Activated T-cell treated with anti-CD3 and anti-CD28 coated beads, Interleukin-2, amount 50 U/mL, for 24 hours (primary cell): ENCODE measurements around the gene TMEM140.
A peak's percentile ranks its signal among the peaks of the same experiment; 100 is the strongest.
"Not testable (repeated sequence)": the region's sequence is repeated elsewhere in the genome, so short reads cannot be mapped to it uniquely, and the experiment has no call there.

Source experiments
- DNase-seq: peaks from one replicate; pipeline ENCODE4 v3.0.0-alpha.2; 2020
- H3K27ac Mint-ChIP-seq: 2 replicates; pipeline ENCODE4 v1.8.0; 2020; ENCODE audit warnings: mild to moderate bottlenecking, mixed read lengths
- H3K27me3 Mint-ChIP-seq: 2 replicates; pipeline ENCODE4 v1.8.0; 2020; ENCODE audit warnings: mixed read lengths
- H3K36me3 Mint-ChIP-seq: 2 replicates; pipeline ENCODE4 v1.8.0; 2020; ENCODE audit warnings: low read depth, mixed read lengths
- H3K4me1 Mint-ChIP-seq: 2 replicates; pipeline ENCODE4 v1.8.0; 2020; ENCODE audit warnings: low read depth, mixed read lengths
- H3K4me3 Mint-ChIP-seq: 2 replicates; pipeline ENCODE4 v1.8.0; 2020; ENCODE audit warnings: mild to moderate bottlenecking, moderate library complexity, mixed read lengths
- H3K9me3 Mint-ChIP-seq: 2 replicates; pipeline ENCODE4 v1.8.0; 2020; ENCODE audit warnings: mixed read lengths

Gene TMEM140

GRCh38 chr7:135147899-135148721 lies at the start of gene TMEM140:
Gene TMEM140, plus strand, starts transcription at chr7:135148072. Its CDS starts 16,370 bp downstream, at chr7:135164442.
- H3K27ac Mint-ChIP-seq: peak within 1 kb of the TSS; percentile 91
- H3K27me3 Mint-ChIP-seq: no peaks in the 10 kb centered on the region
- H3K9me3 Mint-ChIP-seq: no peaks in the 10 kb centered on the region
- peak within 1 kb of the TSS; percentile 77 for H3K4me3 Mint-ChIP-seq
- peak; percentile 68 for DNase-seq
- peaks cover 75% of the 10 kb centered on the region for H3K4me1 Mint-ChIP-seq
- H3K36me3 Mint-ChIP-seq: peaks cover 31% of the 10 kb centered on the region

- no peak overlapping the region for H3K27ac Mint-ChIP-seq
- H3K9me3 Mint-ChIP-seq: peaks cover 4% of the 10 kb centered on the region
- H3K27me3 Mint-ChIP-seq: no peaks in the 10 kb centered on the region
- no peak for DNase-seq
- H3K4me1 Mint-ChIP-seq: peaks cover 3% of the 10 kb centered on the region
- H3K36me3 Mint-ChIP-seq: peaks cover 4% of the 10 kb centered on the region
- no peak overlapping the region for H3K4me3 Mint-ChIP-seq
These were observed 49.5 kb upstream of the TMEM140 start for GRCh38 chr7:135098391-135098790.

- DNase-seq: no peak
- H3K4me3 Mint-ChIP-seq: no peak overlapping the region
- H3K4me1 Mint-ChIP-seq: peaks cover 3% of the 10 kb centered on the region
- H3K36me3 Mint-ChIP-seq: no peaks in the 10 kb centered on the region
- no peaks in the 10 kb centered on the region for H3K27me3 Mint-ChIP-seq
- peaks cover 7% of the 10 kb centered on the region for H3K9me3 Mint-ChIP-seq
- H3K27ac Mint-ChIP-seq: no peak overlapping the region
These were observed 47.0 kb upstream of the TMEM140 start for GRCh38 chr7:135100856-135101255.

GRCh38 chr7:135102372-135102771 lies 45.5 kb upstream of the TMEM140 start:
- H3K9me3 Mint-ChIP-seq: peaks cover 12% of the 10 kb centered on the region
- H3K4me3 Mint-ChIP-seq: no peak overlapping the region
- H3K27ac Mint-ChIP-seq: no peak overlapping the region
- DNase-seq: no peak
- no peaks in the 10 kb centered on the region for H3K27me3 Mint-ChIP-seq
- peaks cover 3% of the 10 kb centered on the region for H3K4me1 Mint-ChIP-seq
- no peaks in the 10 kb centered on the region for H3K36me3 Mint-ChIP-seq

GRCh38 chr7:135109562-135109961 lies 38.3 kb upstream of the TMEM140 start:
- Mint-ChIP-seq H3K4me3 (no peak overlapping the region), H3K27me3 (no peaks in the 10 kb centered on the region), H3K9me3 (peaks cover 9% of the 10 kb centered on the region), H3K4me1 (no peaks in the 10 kb centered on the region), H3K36me3 (peaks cover 6% of the 10 kb centered on the region), H3K27ac (no peak overlapping the region)
- DNase-seq: no peak

- Mint-ChIP-seq H3K36me3 (peaks cover 6% of the 10 kb centered on the region), H3K4me3 (no peak overlapping the region)
These were observed 37.9 kb upstream of the TMEM140 start for GRCh38 chr7:135109976-135110375.

GRCh38 chr7:135111379-135111778 lies 36.5 kb upstream of the TMEM140 start:
- Mint-ChIP-seq H3K4me1 (no peaks in the 10 kb centered on the region), H3K36me3 (peaks cover 6% of the 10 kb centered on the region), H3K27me3 (no peaks in the 10 kb centered on the region), H3K27ac (no peak overlapping the region), H3K4me3 (no peak overlapping the region), H3K9me3 (peaks cover 9% of the 10 kb centered on the region)
- no peak for DNase-seq

More at GRCh38 chr7:135109976-135110375, 37.9 kb upstream of the TMEM140 start:
- no peak overlapping the region for H3K27ac Mint-ChIP-seq
- DNase-seq: no peak
- peaks cover 9% of the 10 kb centered on the region for H3K9me3 Mint-ChIP-seq
- H3K4me1 Mint-ChIP-seq: no peaks in the 10 kb centered on the region
- H3K27me3 Mint-ChIP-seq: no peaks in the 10 kb centered on the region

- Mint-ChIP-seq H3K4me1 (no peaks in the 10 kb centered on the region), H3K4me3 (no peak overlapping the region), H3K27ac (no peak overlapping the region), H3K9me3 (peaks cover 7% of the 10 kb centered on the region), H3K36me3 (peaks cover 17% of the 10 kb centered on the region), H3K27me3 (no peaks in the 10 kb centered on the region)
- no peak for DNase-seq
These were observed 33.2 kb upstream of the TMEM140 start for GRCh38 chr7:135114622-135115021.

- peaks cover 15% of the 10 kb centered on the region for H3K9me3 Mint-ChIP-seq
- H3K36me3 Mint-ChIP-seq: peaks cover 27% of the 10 kb centered on the region
- H3K27me3 Mint-ChIP-seq: no peaks in the 10 kb centered on the region
- no peak overlapping the region for H3K27ac Mint-ChIP-seq
- no peak for DNase-seq
- H3K4me1 Mint-ChIP-seq: no peaks in the 10 kb centered on the region
- H3K4me3 Mint-ChIP-seq: no peak overlapping the region
These were observed 30.8 kb upstream of the TMEM140 start for GRCh38 chr7:135117096-135117495.

GRCh38 chr7:135121868-135122267 lies 26.0 kb upstream of the TMEM140 start:
- Mint-ChIP-seq H3K4me3 (no peak overlapping the region), H3K27ac (no peak overlapping the region), H3K4me1 (peaks cover 1% of the 10 kb centered on the region), H3K9me3 (peaks cover 23% of the 10 kb centered on the region), H3K36me3 (peaks cover 27% of the 10 kb centered on the region), H3K27me3 (no peaks in the 10 kb centered on the region)
- no peak for DNase-seq

- H3K4me3 Mint-ChIP-seq, DNase-seq, H3K4me1 Mint-ChIP-seq, H3K27me3 Mint-ChIP-seq, H3K27ac Mint-ChIP-seq: not testable (repeated sequence)
- H3K9me3 Mint-ChIP-seq: peaks cover 16% of the 10 kb centered on the region
- H3K36me3 Mint-ChIP-seq: peaks cover 10% of the 10 kb centered on the region
These were observed 23.2 kb upstream of the TMEM140 start for GRCh38 chr7:135124631-135125030.

GRCh38 chr7:135128931-135129330 lies 18.9 kb upstream of the TMEM140 start:
- peaks cover 13% of the 10 kb centered on the region for H3K36me3 Mint-ChIP-seq

GRCh38 chr7:135129579-135129978 lies 18.3 kb upstream of the TMEM140 start:
- Mint-ChIP-seq H3K36me3 (peaks cover 13% of the 10 kb centered on the region), H3K27me3 (no peaks in the 10 kb centered on the region), H3K9me3 (peaks cover 15% of the 10 kb centered on the region), H3K4me1 (peaks cover 1% of the 10 kb centered on the region), H3K27ac (no peak overlapping the region), H3K4me3 (no peak overlapping the region)
- no peak for DNase-seq

More at GRCh38 chr7:135128931-135129330, 18.9 kb upstream of the TMEM140 start:
- Mint-ChIP-seq H3K9me3 (peaks cover 15% of the 10 kb centered on the region), H3K27ac (no peak overlapping the region), H3K4me1 (peaks cover 1% of the 10 kb centered on the region), H3K27me3 (no peaks in the 10 kb centered on the region), H3K4me3 (no peak overlapping the region)
- no peak for DNase-seq

- DNase-seq: no peak
- Mint-ChIP-seq H3K4me1 (peaks cover 44% of the 10 kb centered on the region), H3K27ac (no peak overlapping the region)
These were observed 3.8 kb upstream of the TMEM140 start for GRCh38 chr7:135143885-135144668.

More at GRCh38 chr7:135143885-135144668, 3.8 kb upstream of the TMEM140 start:
- Mint-ChIP-seq H3K4me3 (no peak overlapping the region), H3K9me3 (peaks cover 4% of the 10 kb centered on the region), H3K27me3 (no peaks in the 10 kb centered on the region), H3K36me3 (peaks cover 10% of the 10 kb centered on the region)
